H1 (cell line): ENCODE data around the gene METRN. TPM values are rescaled to one million over a fixed set of nuclear protein-coding genes. Genes with fewer than 3 reads are reported as not detected.
A peak's percentile ranks its signal among the peaks of the same experiment; 100 is the strongest.

Experiments
- CTCF ChIA-PET: fragments of 300-600 bp; sonication (Branson Sonifier 250); formaldehyde crosslinking; loops from one replicate; lab custom pipeline; 2021; ENCODE audit not compliant: partially characterized antibody; lab: Charles Lee
- POLR2A ChIA-PET: fragments of 300-600 bp; sonication (Branson Sonifier 250); formaldehyde crosslinking; loops from one replicate; lab custom pipeline; 2021; ENCODE audit warnings: inconsistent platforms; ENCODE audit not compliant: partially characterized antibody; lab: Charles Lee
- DNase-seq, 2 experiments: peaks; one replicate each; pipeline versions ENCODE4 v3.0.0 to v3.0.0-alpha.2; 2010 to 2022; ENCODE audit warnings: low spot score in 2 of 2, low read depth in 1 of 2, mixed read lengths in 1 of 2
- FAIRE-seq: peaks from 2 replicates; lab custom pipeline; 2011; peaks lifted over from hg19 to GRCh38; lab: Jason Lieb, UNC
- H2AFZ ChIP-seq: 2 replicates; pipeline ENCODE4 v1.8.1; 2012; ENCODE audit warnings: low read length, inconsistent platforms
- H2AK5ac ChIP-seq: 2 replicates; pipeline ENCODE4 v1.6.1; 2013; ENCODE audit warnings: low read depth, low read length
- H2BK120ac ChIP-seq: replicated peaks from 2 replicates; pipeline ENCODE3; 2013; ENCODE audit warnings: low read depth, low read length, inconsistent platforms
- H2BK12ac ChIP-seq: 2 replicates; pipeline ENCODE4 v1.6.1; 2013; ENCODE audit warnings: low read depth, low read length
- H2BK15ac ChIP-seq: 2 replicates; pipeline ENCODE4 v1.6.1; 2013; ENCODE audit warnings: low read length
- H2BK20ac ChIP-seq: 2 replicates; pipeline ENCODE4 v1.6.1; 2013; ENCODE audit warnings: low read length
- H2BK5ac ChIP-seq: 2 replicates; pipeline ENCODE4 v1.6.1; 2013; ENCODE audit warnings: low read depth, low read length
- H3K14ac ChIP-seq: 2 replicates; pipeline ENCODE4 v1.6.1; 2013; ENCODE audit warnings: inconsistent platforms; ENCODE audit not compliant: insufficient read length
- H3K18ac ChIP-seq: 2 replicates; pipeline ENCODE4 v1.6.1; 2013; ENCODE audit warnings: low read length; ENCODE audit errors: extremely low read depth
- H3K23ac ChIP-seq: 2 replicates; pipeline ENCODE4 v1.6.1; 2013; ENCODE audit warnings: inconsistent platforms; ENCODE audit not compliant: insufficient read length
- H3K23me2 ChIP-seq: 2 replicates; pipeline ENCODE4 v1.6.1; 2013; ENCODE audit warnings: low read depth, low read length
- H3K27ac ChIP-seq: 2 replicates; pipeline ENCODE4 v1.6.1; 2011; ENCODE audit warnings: low read depth, low read length, inconsistent platforms
- H3K27me3 ChIP-seq, 4 experiments: replicated peaks in 1 of 4; 1 replicate in 1 of 4; 2 replicates in 3 of 4; pipeline versions ENCODE4 v1.6.1 to v1.8.1; 2011 to 2013; ENCODE audit warnings: low read length in 3 of 4, mild to moderate bottlenecking in 3 of 4, inconsistent platforms in 2 of 4, mixed read lengths in 2 of 4, moderate library complexity in 1 of 4; ENCODE audit not compliant: control insufficient read depth in 3 of 4, insufficient read depth in 3 of 4; ENCODE audit errors: extremely low read depth in 1 of 4
- H3K36me3 ChIP-seq, 4 experiments: 2 replicates each; pipeline versions ENCODE4 v1.6.1 to v1.8.1; 2011 to 2013; ENCODE audit warnings: mild to moderate bottlenecking in 4 of 4, low read length in 3 of 4, moderate library complexity in 2 of 4, control low read depth in 1 of 4, inconsistent platforms in 1 of 4; ENCODE audit not compliant: insufficient read depth in 4 of 4, control insufficient read depth in 2 of 4
- H3K4ac ChIP-seq: replicated peaks from 2 replicates; pipeline ENCODE3; 2013; ENCODE audit warnings: low read length, low read depth, mixed read lengths, inconsistent platforms; ENCODE audit not compliant: insufficient read length
- H3K4me1 ChIP-seq, 4 experiments: replicated peaks in 1 of 4; 1 replicate in 1 of 4; 2 replicates in 3 of 4; pipeline versions ENCODE4 v1.6.1 to v1.8.1; 2011 to 2013; ENCODE audit warnings: low read length in 3 of 4, inconsistent platforms in 2 of 4, mixed read lengths in 1 of 4; ENCODE audit not compliant: insufficient read depth in 4 of 4, control insufficient read depth in 3 of 4
- H3K4me2 ChIP-seq, 2 experiments: 2 replicates each; pipeline versions ENCODE4 v1.6.1 to v1.8.1; 2011 to 2013; ENCODE audit warnings: low read depth in 2 of 2, low read length in 2 of 2, control low read depth in 1 of 2, inconsistent platforms in 1 of 2, mild to moderate bottlenecking in 1 of 2; ENCODE audit not compliant: insufficient read depth in 1 of 2
- H3K4me3 ChIP-seq, 4 experiments: fragments of 200-600, 300-600 bp in 1 of 4; sonication (generic), shearing (Covaris generic), sonication (Bioruptor Twin) in 1 of 4; 2 replicates each; pipeline versions ENCODE4 v1.5.1 to v1.8.1; 2011 to 2016; ENCODE audit warnings: low read length in 4 of 4, low read depth in 3 of 4, control low read depth in 2 of 4, inconsistent platforms in 2 of 4, mild to moderate bottlenecking in 2 of 4, mixed read lengths in 1 of 4, moderate library complexity in 1 of 4; ENCODE audit not compliant: insufficient read depth in 2 of 4; ENCODE audit errors: extremely low read depth in 1 of 4
- H3K56ac ChIP-seq: replicated peaks from 2 replicates; pipeline ENCODE3; 2013; ENCODE audit warnings: low read depth, mild to moderate bottlenecking, mixed read lengths, low read length, inconsistent platforms; ENCODE audit not compliant: insufficient read length
- H3K79me1 ChIP-seq: 2 replicates; pipeline ENCODE4 v1.6.1; 2013; ENCODE audit warnings: low read depth, low read length, control low read depth
- H3K79me2 ChIP-seq, 2 experiments: 2 replicates each; pipeline versions ENCODE4 v1.6.1 to v1.8.1; 2012 to 2013; ENCODE audit warnings: low read length in 2 of 2, mild to moderate bottlenecking in 2 of 2, inconsistent platforms in 1 of 2; ENCODE audit not compliant: insufficient read depth in 2 of 2, control insufficient read depth in 1 of 2
- H3K9ac ChIP-seq, 4 experiments: replicated peaks in 1 of 4; 1 replicate in 1 of 4; 2 replicates in 3 of 4; pipeline versions ENCODE4 v1.6.1 to v1.8.1; 2011 to 2013; ENCODE audit warnings: low read depth in 3 of 4, low read length in 3 of 4, control low read depth in 2 of 4, mild to moderate bottlenecking in 2 of 4, moderate library complexity in 2 of 4, inconsistent platforms in 1 of 4; ENCODE audit errors: extremely low read depth in 1 of 4
- H3K9me3 ChIP-seq, 2 experiments: 2 replicates each; pipeline versions ENCODE4 v1.6.1 to v1.8.1; 2012 to 2013; ENCODE audit warnings: mild to moderate bottlenecking in 2 of 2, moderate library complexity in 2 of 2, control low read depth in 1 of 2, inconsistent platforms in 1 of 2, low read depth in 1 of 2, low read length in 1 of 2, mixed read lengths in 1 of 2; ENCODE audit not compliant: insufficient read depth in 2 of 2
- H4K20me1 ChIP-seq, 2 experiments: replicated peaks in 1 of 2; 2 replicates each; pipeline versions ENCODE3 to v1.8.1; 2011 to 2013; ENCODE audit warnings: inconsistent platforms in 2 of 2, low read length in 2 of 2, mild to moderate bottlenecking in 1 of 2; ENCODE audit not compliant: insufficient read depth in 2 of 2, control insufficient read depth in 1 of 2
- H4K5ac ChIP-seq: 2 replicates; pipeline ENCODE4 v1.6.1; 2013; ENCODE audit warnings: low read length, low read depth, mixed read lengths, inconsistent platforms; ENCODE audit not compliant: insufficient read length
- H4K8ac ChIP-seq: 2 replicates; pipeline ENCODE4 v1.8.0; 2013; ENCODE audit warnings: mild to moderate bottlenecking, moderate library complexity, low read length, inconsistent platforms; ENCODE audit not compliant: insufficient read depth; ENCODE audit errors: extremely low read depth
- H4K91ac ChIP-seq: replicated peaks from 2 replicates; pipeline ENCODE3; 2013; ENCODE audit warnings: low read length, mixed read lengths, inconsistent platforms; ENCODE audit not compliant: insufficient read length
- ASH2L ChIP-seq: fragments of 200-600, 300-600 bp; sonication (generic); IDR thresholded peaks from one replicate; pipeline ENCODE4 v1.7.1; 2017; ENCODE audit warnings: low read length
- BACH1 ChIP-seq: IDR thresholded peaks from 2 replicates; pipeline ENCODE4 v1.6.1; 2012; ENCODE audit warnings: low read length, improper control_type of control experiment
- CBX5 ChIP-seq: fragments of 300-800, 300-1000 bp; sonication (generic); IDR thresholded peaks from 2 replicates; pipeline ENCODE4 v1.7.1; 2016; ENCODE audit warnings: antibody characterized with exemption, low read length, low read depth
- KDM1A ChIP-seq: fragments of 200-600, 300-600 bp; sonication (generic); IDR thresholded peaks from 2 replicates; pipeline ENCODE4 v1.7.1; 2016; ENCODE audit warnings: mild to moderate bottlenecking, low read length, borderline replicate concordance
- SP2 ChIP-seq: IDR thresholded peaks from 2 replicates; pipeline ENCODE4 v1.6.1; 2012; ENCODE audit warnings: mild to moderate bottlenecking, low read length, inconsistent platforms
- TBP ChIP-seq: IDR thresholded peaks from 2 replicates; pipeline ENCODE4 v1.6.1; 2011; ENCODE audit warnings: low read depth, low read length, improper control_type of control experiment
- TEAD4 ChIP-seq: IDR thresholded peaks from 2 replicates; pipeline ENCODE4 v1.6.1; 2012; ENCODE audit warnings: low read depth, low read length, inconsistent platforms, mixed read lengths
- WGBS, 2 experiments: shearing (Covaris generic) in 1 of 2; methylation state at CpG; one replicate each; pipeline versions ENCODE4 v1.1.6 to v1.1.7; 2013 to 2015; ENCODE audit warnings: low lambda C conversion rate in 2 of 2, mixed read lengths in 2 of 2, inconsistent platforms in 1 of 2, low coverage in 1 of 2, missing lambda C conversion rate in 1 of 2; ENCODE audit not compliant: insufficient replicate concordance in 2 of 2, insufficient coverage in 1 of 2, insufficient read length in 1 of 2; ENCODE audit errors: extremely low coverage in 1 of 2, missing lambda C conversion rate in 1 of 2; 5-methylcytosine and 5-hydroxymethylcytosine counted together
- polyA plus RNA-seq, 7 experiments: library from polyadenylated mRNA; depleted of rRNA in 3 of 7; stranded (reverse) in 5 of 7; unstranded in 2 of 7; fragments of >200 nt in 5 of 7; fragments of 200-250 nt in 2 of 7; gene quantifications; 1 replicate in 5 of 7; 2 replicates in 1 of 7; 4 replicates in 1 of 7; pipeline versions ENCODE4 v1.2.1 to v1.2.3, GENCODE V29; 2011 to 2013; ENCODE audit warnings: missing spikeins in 2 of 7, mixed read lengths in 2 of 7
- total RNA-seq: library from RNA; stranded (reverse); fragmentation: NEBNext Ultra II Directional; extraction: Animal tissue kit (Norgen Biotek cat#: 25700); gene quantifications from 2 replicates; pipeline ENCODE4 v1.2.1, GENCODE V29; 2021
- TF ChIP-seq, protein P1 (sequence below): IDR thresholded peaks from 2 replicates; pipeline ENCODE4 v1.6.1; 2012; ENCODE audit warnings: inconsistent platforms
- TF ChIP-seq, protein P2 (sequence below): IDR thresholded peaks from 2 replicates; pipeline ENCODE4 v1.6.1; 2012; ENCODE audit warnings: inconsistent platforms

Gene METRN
- total and polyA plus RNA-seq, 2 of the 8 experiments (the other 6 are each of a cell fraction or from before 2014, with no cell fraction given): 18.7 to 25.8 TPM

DNA sequence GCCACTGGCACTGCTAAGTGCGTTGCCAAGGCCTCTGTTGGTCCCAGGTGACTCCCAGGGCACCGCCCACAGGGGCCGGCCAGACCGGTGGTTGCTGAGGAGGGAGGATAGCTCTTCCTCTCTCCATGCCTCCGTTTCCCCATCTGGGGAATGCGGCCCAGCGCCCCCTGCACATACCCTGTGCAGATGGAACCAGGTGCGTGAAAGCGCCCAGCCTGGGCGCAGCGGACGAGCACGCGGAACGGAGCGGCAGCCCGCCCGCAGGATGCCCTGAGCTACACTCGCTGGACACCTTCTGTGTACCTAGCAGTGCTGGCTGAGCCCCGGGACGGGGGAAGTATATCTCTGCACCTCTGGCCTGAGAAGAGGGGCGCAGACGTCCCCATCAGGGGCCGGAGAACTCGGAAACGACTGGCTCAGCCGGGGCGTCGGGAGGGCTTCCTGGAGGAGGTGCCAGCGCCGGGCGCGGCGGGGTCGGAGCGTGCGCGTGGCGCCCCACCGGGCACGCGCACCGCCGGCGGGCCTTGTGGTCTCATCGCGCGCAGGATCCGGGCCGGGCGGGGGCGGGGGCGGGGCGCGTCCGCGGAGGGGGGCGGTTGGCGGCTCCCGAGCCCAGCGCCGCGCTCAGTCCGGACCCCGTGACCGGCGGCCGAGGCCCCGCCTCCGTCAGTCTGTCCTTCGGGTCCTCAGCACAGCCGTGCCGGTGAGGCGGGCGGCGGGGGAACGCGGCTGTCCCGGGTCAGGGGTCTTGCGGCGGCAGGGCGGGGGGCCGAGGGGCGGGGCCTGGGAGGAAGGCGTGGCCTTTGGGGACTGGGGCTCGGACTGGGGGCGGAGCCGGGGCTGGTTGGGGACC lies 11.7 kb downstream of the METRN start, which contains the start of the genes CCDC78 and HAGHL:
Gene CCDC78 (minus strand): TSS at position 6 of the 853 bp plus-strand sequence. CDS start 76 bp downstream, outside the sequence.
Gene HAGHL (plus strand): TSS at position 669 of the 853 bp plus-strand sequence. CDS start 404 bp downstream, outside the sequence.
- Histone ChIP-seq H3K4me1 (peaks cover 0 to 14% (median 8%) of the 10 kb centered on the region in 4 experiments; a peak in 5 of 7 replicates), H3K36me3 (peaks cover 0 to 6% (median 0%) of the 10 kb centered on the region in 4 experiments; a peak in 1 of 8 replicates), H3K23ac (no peak within 1 kb of the TSS), H4K91ac (peak within 1 kb of the TSS; percentile 93), H3K18ac (peak within 1 kb of the TSS; percentile 71), H2AK5ac (0 out of 2 replicates have a peak within 1 kb of the TSS, but pooled peaks have one; percentile 75), H3K27ac (peak within 1 kb of the TSS; percentile 3; the same call in 1 of the 2 replicates), H3K27me3 (peaks cover 0 to 16% (median 5%) of the 10 kb centered on the region in 4 experiments; a peak in 4 of 7 replicates), H3K4me2 (peak within 1 kb of the TSS; percentile 93 to 99), H4K20me1 (peaks cover 3 to 12% of the 10 kb centered on the region in 2 experiments), H3K79me2 (no peaks in the 10 kb centered on the region), H3K79me1 (no peaks in the 10 kb centered on the region), H4K8ac (peak within 1 kb of the TSS; percentile 68), H2BK120ac (no peak within 1 kb of the TSS), H2BK5ac (0 out of 2 replicates have a peak within 1 kb of the TSS, but pooled peaks have one; percentile 24), H3K4me3 (peak within 1 kb of the TSS; percentile 33 to 83 (median 52)), H3K56ac (peak within 1 kb of the TSS; percentile 16), H4K5ac (peak within 1 kb of the TSS; percentile 24), H2BK15ac (peak within 1 kb of the TSS; percentile 81; the same call in 1 of the 2 replicates), H2AFZ (peak within 1 kb of the TSS; percentile 10; the same call in 1 of the 2 replicates), H3K23me2 (peaks cover 19% of the 10 kb centered on the region; the same call in 1 of the 2 replicates), H3K14ac (peak within 1 kb of the TSS; percentile 63), H2BK12ac (peak within 1 kb of the TSS; percentile 68; the same call in 1 of the 2 replicates), H3K9me3 (no peaks in the 10 kb centered on the region; a peak in 1 of 4 replicates), H3K4ac (peak within 1 kb of the TSS; percentile 99), H3K9ac (peak within 1 kb of the TSS in 2 of 4 experiments; percentile 22 to 37; a peak in 4 of 7 replicates), H2BK20ac (0 out of 2 replicates have a peak within 1 kb of the TSS, but pooled peaks have one; percentile 80)
- WGBS, 2 experiments: 2% methylated on average over 58 of the region's 88 CpGs; no CpG with 5 or more reads in 1 of the 2 experiments
- FAIRE-seq: no peak
- ChIA-PET CTCF (interaction anchor here (0.9 to 35.8 kb wide), 5 partner anchors 10 to 329 kb away, joined by 3 to 977 read pairs (median 424); partner anchors contain the start of genes ANTKMT, CCDC78, CHTF18 and CIAO3), POLR2A (interaction anchor here (0.8 to 23.0 kb wide), 15 partner anchors 0 to 77 kb away, joined by 3 to 353 read pairs (median 5); partner anchors contain the start of genes ANTKMT, CCDC78, CHTF18 and CIAO3)
- peak in 1 of 2 experiments; percentile 91 for DNase-seq
- TF ChIP-seq, protein P1, sequence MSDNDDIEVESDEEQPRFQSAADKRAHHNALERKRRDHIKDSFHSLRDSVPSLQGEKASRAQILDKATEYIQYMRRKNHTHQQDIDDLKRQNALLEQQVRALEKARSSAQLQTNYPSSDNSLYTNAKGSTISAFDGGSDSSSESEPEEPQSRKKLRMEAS: peak; percentile 55
- no peak for TF ChIP-seq CBX5
- TF ChIP-seq TBP: peak; percentile 35; the same call in 1 of the 2 replicates
- peak; percentile 59; the same call in 1 of the 2 replicates for TF ChIP-seq KDM1A
- TF ChIP-seq BACH1: peak; percentile 36; the same call in 1 of the 2 replicates
- TF ChIP-seq ASH2L: peak; percentile 17
- TF ChIP-seq, protein P2, sequence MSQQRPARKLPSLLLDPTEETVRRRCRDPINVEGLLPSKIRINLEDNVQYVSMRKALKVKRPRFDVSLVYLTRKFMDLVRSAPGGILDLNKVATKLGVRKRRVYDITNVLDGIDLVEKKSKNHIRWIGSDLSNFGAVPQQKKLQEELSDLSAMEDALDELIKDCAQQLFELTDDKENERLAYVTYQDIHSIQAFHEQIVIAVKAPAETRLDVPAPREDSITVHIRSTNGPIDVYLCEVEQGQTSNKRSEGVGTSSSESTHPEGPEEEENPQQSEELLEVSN: peak; percentile 40; the same call in 1 of the 2 replicates
- no peak for TF ChIP-seq SP2
- peak; percentile 7; the same call in 1 of the 2 replicates for TF ChIP-seq TEAD4
